SK-N-SH (cell line): Measurements from ENCODE around the gene TJP3. TPM values are rescaled to one million over a fixed set of nuclear protein-coding genes. Genes with fewer than 3 reads are reported as not detected.

Experiments used
- CTCF ChIA-PET: fragments of 300-600, 350-600 bp; formaldehyde crosslinking; extraction: SDS; loops from one replicate; lab custom pipeline; 2021; lab: Yijun Ruan, JAX
- POLR2A ChIA-PET: fragments of 350-600 bp; sonication (Branson Sonifier 250); formaldehyde crosslinking; extraction: SDS; loops from one replicate; lab custom pipeline; 2020; ENCODE audit warnings: antibody characterized with exemption, inconsistent platforms; lab: Yijun Ruan, JAX
- DNase-seq: peaks from one replicate; pipeline ENCODE4 v3.0.0; 2012
- H2AFZ ChIP-seq: fragments of 200-600 bp; sonication (generic); 2 replicates; pipeline ENCODE4 v1.8.1; 2016; ENCODE audit warnings: antibody characterized with exemption, mild to moderate bottlenecking, low read depth
- H3F3A ChIP-seq: fragments of 200-600 bp; sonication (generic); replicated peaks from 2 replicates; pipeline ENCODE3; 2016; ENCODE audit warnings: antibody characterized with exemption, mild to moderate bottlenecking; ENCODE audit not compliant: insufficient read depth
- H3K27ac ChIP-seq, 2 experiments: fragments of 200-500 bp in 1 of 2; fragments of 200-600 bp in 1 of 2; sonication (Bioruptor generic) in 1 of 2; sonication (generic), shearing (Covaris generic) in 1 of 2; 2 replicates each; pipeline versions ENCODE4 v1.5.1 to v1.6.1; 2014 to 2016; ENCODE audit warnings: low read depth in 2 of 2, inconsistent platforms in 1 of 2, low read length in 1 of 2, mild to moderate bottlenecking in 1 of 2, mixed read lengths in 1 of 2
- H3K27me3 ChIP-seq: fragments of 200-600 bp; sonication (generic), shearing (Covaris generic); 2 replicates; pipeline ENCODE4 v1.6.1; 2016; ENCODE audit warnings: mixed run types; ENCODE audit not compliant: insufficient read depth
- H3K36me3 ChIP-seq, 2 experiments: fragments of 200-500 bp in 1 of 2; fragments of 200-600 bp in 1 of 2; sonication (Bioruptor generic) in 1 of 2; sonication (generic) in 1 of 2; replicated peaks in 1 of 2; 2 replicates each; pipeline versions ENCODE3 to v1.5.1; 2014 to 2016; ENCODE audit warnings: low read length in 1 of 2, mild to moderate bottlenecking in 1 of 2; ENCODE audit not compliant: insufficient read depth in 2 of 2, control insufficient read depth in 1 of 2
- H3K4me1 ChIP-seq, 2 experiments: fragments of 200-500 bp in 1 of 2; fragments of 200-600 bp in 1 of 2; sonication (Bioruptor generic) in 1 of 2; sonication (generic), shearing (Covaris generic) in 1 of 2; 2 replicates each; pipeline versions ENCODE4 v1.5.1 to v1.6.1; 2014 to 2016; ENCODE audit warnings: low read depth in 1 of 2, low read length in 1 of 2, mixed run types in 1 of 2; ENCODE audit not compliant: insufficient read depth in 2 of 2, control insufficient read depth in 1 of 2
- H3K4me2 ChIP-seq: fragments of 200-600 bp; sonication (generic), shearing (Covaris generic); 2 replicates; pipeline ENCODE4 v1.6.1; 2017; ENCODE audit warnings: mixed run types
- H3K4me3 ChIP-seq, 2 experiments: fragments of 200-500 bp in 1 of 2; fragments of 200-600 bp in 1 of 2; sonication (Bioruptor generic) in 1 of 2; sonication (generic), shearing (Covaris generic) in 1 of 2; 2 replicates each; pipeline versions ENCODE4 v1.5.1 to v1.8.1; 2014 to 2016; ENCODE audit warnings: low read depth in 2 of 2, inconsistent platforms in 1 of 2, low read length in 1 of 2, mild to moderate bottlenecking in 1 of 2, mixed read lengths in 1 of 2, moderate library complexity in 1 of 2
- H3K79me2 ChIP-seq: fragments of 200-600 bp; sonication (generic); 2 replicates; pipeline ENCODE4 v1.8.1; 2017; ENCODE audit warnings: mild to moderate bottlenecking; ENCODE audit not compliant: insufficient read depth
- H3K9ac ChIP-seq: fragments of 200-600 bp; sonication (generic); 2 replicates; pipeline ENCODE4 v1.6.1; 2017; ENCODE audit warnings: mixed run types
- H3K9me2 ChIP-seq: fragments of 200-600 bp; sonication (generic); 2 replicates; pipeline ENCODE4 v1.6.1; 2017; ENCODE audit warnings: mixed run types
- H3K9me3 ChIP-seq: fragments of 200-600 bp; sonication (generic); 2 replicates; pipeline ENCODE4 v1.6.1; 2017; ENCODE audit warnings: mixed run types, mild to moderate bottlenecking, moderate library complexity
- H4K20me1 ChIP-seq: fragments of 200-600 bp; sonication (generic); 2 replicates; pipeline ENCODE4 v1.6.1; 2017; ENCODE audit warnings: mild to moderate bottlenecking, mixed run types; ENCODE audit not compliant: insufficient read depth
- CHD2 ChIP-seq: fragments of 150-350 bp; IDR thresholded peaks from 2 replicates; pipeline ENCODE4 v1.6.1; 2018; ENCODE audit warnings: low read length; ENCODE audit not compliant: partially characterized antibody
- CTCF ChIP-seq: fragments of 200-600 bp; sonication (generic); IDR thresholded peaks from 2 replicates; pipeline ENCODE4 v1.6.1; 2017; ENCODE audit warnings: antibody characterized with exemption, mild to moderate bottlenecking, moderate library complexity
- EP300 ChIP-seq, 2 experiments: IDR thresholded peaks; 2 replicates each; pipeline versions ENCODE4 v1.4.0 to v1.6.1; 2012; ENCODE audit warnings: borderline replicate concordance in 1 of 2, low read depth in 1 of 2, low read length in 1 of 2
- FOSL2 ChIP-seq: IDR thresholded peaks from 2 replicates; pipeline ENCODE4 v1.4.0; 2012; ENCODE audit warnings: low read depth, mild to moderate bottlenecking, moderate library complexity, borderline replicate concordance
- FOXM1 ChIP-seq: IDR thresholded peaks from 2 replicates; pipeline ENCODE4 v1.4.0; 2012; ENCODE audit warnings: low read depth, mild to moderate bottlenecking
- GABPA ChIP-seq: IDR thresholded peaks from 2 replicates; pipeline ENCODE4 v1.4.0; 2012; ENCODE audit warnings: low read depth, mild to moderate bottlenecking
- GATA2 ChIP-seq: sonication (generic); formaldehyde crosslinking; IDR thresholded peaks from 2 replicates; pipeline ENCODE4 v1.5.0; 2020; ENCODE audit warnings: mild to moderate bottlenecking, missing genetic modification reagents
- IRF3 ChIP-seq: fragments of 150-350 bp; IDR thresholded peaks from 2 replicates; pipeline ENCODE4 v1.6.1; 2016; ENCODE audit warnings: mild to moderate bottlenecking, low read depth, low read length
- MAX ChIP-seq: IDR thresholded peaks from 2 replicates; pipeline ENCODE4 v1.4.0; 2012; ENCODE audit warnings: low read depth
- MEF2A ChIP-seq: IDR thresholded peaks from 2 replicates; pipeline ENCODE4 v1.4.0; 2012; ENCODE audit warnings: low read depth, borderline replicate concordance
- MXI1 ChIP-seq: IDR thresholded peaks from 2 replicates; pipeline ENCODE4 v1.6.1; 2012; ENCODE audit warnings: mild to moderate bottlenecking, low read depth, low read length, improper control_type of control experiment
- NFIC ChIP-seq: IDR thresholded peaks from 2 replicates; pipeline ENCODE4 v1.4.0; 2012; ENCODE audit warnings: borderline replicate concordance
- NRF1 ChIP-seq: IDR thresholded peaks from 2 replicates; pipeline ENCODE4 v1.6.1; 2012; ENCODE audit warnings: low read depth, mild to moderate bottlenecking, low read length
- PBX3 ChIP-seq: IDR thresholded peaks from 2 replicates; pipeline ENCODE4; 2012
- RAD21 ChIP-seq: IDR thresholded peaks from 2 replicates; pipeline ENCODE4 v1.6.1; 2012; ENCODE audit warnings: mild to moderate bottlenecking, low read length
- RFX5 ChIP-seq: IDR thresholded peaks from 2 replicates; pipeline ENCODE4 v1.6.1; 2012; ENCODE audit warnings: mild to moderate bottlenecking, improper control_type of control experiment, low read length
- RXRA ChIP-seq: IDR thresholded peaks from 2 replicates; pipeline ENCODE4 v1.4.0; 2012; ENCODE audit warnings: low read depth, mild to moderate bottlenecking, borderline replicate concordance
- SMC3 ChIP-seq: IDR thresholded peaks from 2 replicates; pipeline ENCODE4 v1.6.1; 2012; ENCODE audit warnings: low read depth, low read length, improper control_type of control experiment
- TAF1 ChIP-seq: IDR thresholded peaks from 2 replicates; pipeline ENCODE4 v1.6.1; 2012; ENCODE audit warnings: low read depth, mild to moderate bottlenecking, low read length, moderate library complexity, borderline replicate concordance
- TEAD4 ChIP-seq: IDR thresholded peaks from 2 replicates; pipeline ENCODE4 v1.4.0; 2012; ENCODE audit warnings: mild to moderate bottlenecking, borderline replicate concordance; ENCODE audit not compliant: insufficient read depth
- USF1 ChIP-seq: IDR thresholded peaks from 2 replicates; pipeline ENCODE4 v1.4.0; 2012; ENCODE audit warnings: low read depth, borderline replicate concordance
- USF2 ChIP-seq: fragments of 150-350 bp; IDR thresholded peaks from 2 replicates; pipeline ENCODE4 v1.6.1; 2017; ENCODE audit warnings: antibody characterized with exemption, low read length, low read depth, borderline replicate concordance
- YY1 ChIP-seq: IDR thresholded peaks from 2 replicates; pipeline ENCODE4 v1.4.0; 2012; ENCODE audit warnings: low read depth, mild to moderate bottlenecking
- WGBS: methylation state at CpG from one replicate; pipeline ENCODE4 v1.1.6; 2017; ENCODE audit warnings: low lambda C conversion rate; 5-methylcytosine and 5-hydroxymethylcytosine counted together
- polyA plus RNA-seq, 3 experiments: library from polyadenylated mRNA; depleted of rRNA; stranded (reverse); fragments of >200 nt; gene quantifications; 2 replicates each; pipeline ENCODE4 v1.2.3, GENCODE V29; 2012

Gene TJP3
- polyA plus RNA-seq, 1 of the 3 experiments (the other 2 are of a cell fraction), result 0.36 TPM

GRCh38 chr19:3723883-3724282 lies 15.7 kb downstream of the TJP3 start:
- no peak overlapping the region for H3K4me3 ChIP-seq
- H3K27ac ChIP-seq, result no peak overlapping the region
- ChIA-PET POLR2A (no interaction called here), CTCF (interaction anchor here (0.8 to 1.0 kb wide), 2 partner anchors 14 to 28 kb away, joined by 3 read pairs; no protein-coding TSS in a partner anchor)
- H3K36me3 ChIP-seq, result no peaks in the 10 kb centered on the region
- no peaks in the 10 kb centered on the region for H3K9me3 ChIP-seq
- no peaks in the 10 kb centered on the region for H3F3A ChIP-seq
- H3K4me1 ChIP-seq, result peaks cover 0 to 2% of the 10 kb centered on the region in 2 experiments; a peak in 1 of 4 replicates
- H3K79me2 ChIP-seq, result no peaks in the 10 kb centered on the region
- no peaks in the 10 kb centered on the region for H3K9me2 ChIP-seq
- H4K20me1 ChIP-seq, result no peaks in the 10 kb centered on the region
- no peak for DNase-seq
- no peak for TF ChIP-seq CHD2
- no peak for TF ChIP-seq TEAD4
- TF ChIP-seq MAX, result no peak
- no peak for TF ChIP-seq MXI1
- no peak for TF ChIP-seq TAF1
- TF ChIP-seq RFX5, result no peak
- TF ChIP-seq GATA2 (CRISPR knock-in tag), result no peak
- no peak for TF ChIP-seq SMC3
- TF ChIP-seq FOSL2, result no peak
- TF ChIP-seq NFIC, result no peak
- TF ChIP-seq EP300 (IDR thresholded peaks at IDR 0.05; ENCODE audit: borderline replicate concordance in 1 of 2, low read depth in 1 of 2, low read length in 1 of 2), result no peak
- TF ChIP-seq MEF2A, result no peak
- no peak for TF ChIP-seq NRF1
- H3K27me3 ChIP-seq, result peaks cover 13% of the 10 kb centered on the region
- H3K9ac ChIP-seq, result no peak overlapping the region
- WGBS, result 19% methylated on average over 8 of the region's 8 CpGs
- no peak overlapping the region for H2AFZ ChIP-seq
- H3K4me2 ChIP-seq, result no peak overlapping the region

GRCh38 chr19:3725121-3725520 lies 16.9 kb downstream of the TJP3 start:
- Histone ChIP-seq H3K27ac (no peak overlapping the region), H3K9me2 (no peaks in the 10 kb centered on the region), H3K9me3 (no peaks in the 10 kb centered on the region), H3K4me1 (peaks cover 0 to 2% of the 10 kb centered on the region in 2 experiments; a peak in 1 of 4 replicates), H3K27me3 (peaks cover 13% of the 10 kb centered on the region), H3K9ac (no peak overlapping the region), H3K79me2 (no peaks in the 10 kb centered on the region), H3F3A (no peaks in the 10 kb centered on the region), H3K36me3 (no peaks in the 10 kb centered on the region), H2AFZ (no peak overlapping the region), H3K4me2 (no peak overlapping the region), H3K4me3 (no peak overlapping the region), H4K20me1 (no peaks in the 10 kb centered on the region)
- ChIA-PET POLR2A (interaction anchor here (0.6 kb wide), 1 partner anchor 22 kb away, joined by 3 read pairs; no protein-coding TSS in a partner anchor), CTCF (interaction anchor here (0.7 to 1.4 kb wide), 5 partner anchors 22 to 180 kb away, joined by 3 to 5 read pairs (median 3); partner anchors contain the start of gene PIP5K1C)
- 52% methylated on average over 3 of the region's 3 CpGs for WGBS
- DNase-seq, result no peak
- TF ChIP-seq RXRA (no peak), TEAD4 (no peak), FOXM1 (no peak), MAX (no peak), USF2 (no peak), YY1 (no peak), CTCF (no peak), IRF3 (no peak), GABPA (no peak), RAD21 (no peak), FOSL2 (no peak), PBX3 (no peak), USF1 (no peak)
